Mucosa of descending colon (tissue), 3 donors: ENCODE results near the gene RAPGEF6. TPM values are rescaled to one million over a fixed set of nuclear protein-coding genes. Genes with fewer than 3 reads are reported as not detected.

Experiments
- ATAC-seq: fragments of 200-7000 bp; cut with Tn5 transposase; one replicate; pipeline ENCODE4 v1.9.1; 2020; ENCODE audit warnings: mild to moderate bottlenecking, moderate library complexity
- DNase-seq, 3 donors: peaks; one replicate each; pipeline ENCODE4 v3.0.0-alpha.2; 2020
- H3K36me3 ChIP-seq: fragments of 200-600 bp; one replicate; pipeline ENCODE4 v1.8.0; 2021; ENCODE audit warnings: low read depth, mild to moderate bottlenecking
- H3K4me1 ChIP-seq: fragments of 200-600 bp; one replicate; pipeline ENCODE4 v1.8.0; 2021; ENCODE audit warnings: low read depth, mild to moderate bottlenecking
- H3K4me3 ChIP-seq: fragments of 200-600 bp; one replicate; pipeline ENCODE4 v1.8.0; 2021; ENCODE audit warnings: mild to moderate bottlenecking
- H3K9me3 ChIP-seq: fragments of 200-600 bp; one replicate; pipeline ENCODE4 v1.8.0; 2021; ENCODE audit warnings: mild to moderate bottlenecking
- intact Hi-C, 2 donors: fragments of 100-400 bp; cut with DNase I in 1 of 2; cut with micrococcal nuclease in 1 of 2; formaldehyde crosslinking; loops; one replicate each; pipeline versions ENCODE4 v1.11.0 to v1.11.1; 2022; cut with DNase I, micrococcal nuclease
- total RNA-seq, 3 donors: library from RNA; stranded (reverse); fragmentation: NEBNext Ultra II Directional in 2 of 3; extraction: Animal tissue kit (Norgen Biotek cat#: 25700) in 2 of 3; gene quantifications; one replicate each; pipeline versions ENCODE4 v1.2.1 to v1.2.4, GENCODE V29; 2021 to 2023
- TF ChIP-seq, protein P1 (sequence below): fragments of 200-600 bp; IDR thresholded peaks from one replicate; pipeline ENCODE4 v1.8.0; 2022; ENCODE audit warnings: antibody characterized with exemption, mild to moderate bottlenecking
- donor health status: DM: no; HTN: no; CAD: no; lungs with moderate emphysema.
- donor health status: DM: no; HTN: no; CAD: no.
- donor health status: DM: no; HTN: yes; CAD: no.

RAPGEF6 gene
- total RNA-seq, 3 donors from 2014 or later: 21.4 to 22.1 (median 21.5) TPM

- Histone ChIP-seq H3K9me3 (no peaks in the 10 kb centered on the region), H3K36me3 (no peaks in the 10 kb centered on the region), H3K4me1 (no peaks in the 10 kb centered on the region), H3K4me3 (no peak overlapping the region)
- DNase-seq (no peak), ATAC-seq (no peak)
- TF ChIP-seq, protein P1, sequence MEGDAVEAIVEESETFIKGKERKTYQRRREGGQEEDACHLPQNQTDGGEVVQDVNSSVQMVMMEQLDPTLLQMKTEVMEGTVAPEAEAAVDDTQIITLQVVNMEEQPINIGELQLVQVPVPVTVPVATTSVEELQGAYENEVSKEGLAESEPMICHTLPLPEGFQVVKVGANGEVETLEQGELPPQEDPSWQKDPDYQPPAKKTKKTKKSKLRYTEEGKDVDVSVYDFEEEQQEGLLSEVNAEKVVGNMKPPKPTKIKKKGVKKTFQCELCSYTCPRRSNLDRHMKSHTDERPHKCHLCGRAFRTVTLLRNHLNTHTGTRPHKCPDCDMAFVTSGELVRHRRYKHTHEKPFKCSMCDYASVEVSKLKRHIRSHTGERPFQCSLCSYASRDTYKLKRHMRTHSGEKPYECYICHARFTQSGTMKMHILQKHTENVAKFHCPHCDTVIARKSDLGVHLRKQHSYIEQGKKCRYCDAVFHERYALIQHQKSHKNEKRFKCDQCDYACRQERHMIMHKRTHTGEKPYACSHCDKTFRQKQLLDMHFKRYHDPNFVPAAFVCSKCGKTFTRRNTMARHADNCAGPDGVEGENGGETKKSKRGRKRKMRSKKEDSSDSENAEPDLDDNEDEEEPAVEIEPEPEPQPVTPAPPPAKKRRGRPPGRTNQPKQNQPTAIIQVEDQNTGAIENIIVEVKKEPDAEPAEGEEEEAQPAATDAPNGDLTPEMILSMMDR: no peak
- intact Hi-C loops: no loop called here
Measured at GRCh38 chr5:131460867-131461572, 174.0 kb downstream of the RAPGEF6 start.

- H3K4me3 ChIP-seq: no peak overlapping the region
- H3K4me1 ChIP-seq: no peaks in the 10 kb centered on the region
- no peak for ATAC-seq
- H3K36me3 ChIP-seq: no peaks in the 10 kb centered on the region
- TF ChIP-seq, protein P1: no peak
- intact Hi-C loops: no loop called here
- no peak for DNase-seq
- no peaks in the 10 kb centered on the region for H3K9me3 ChIP-seq
Measured at GRCh38 chr5:131460133-131460532, 174.9 kb downstream of the RAPGEF6 start.

DNA sequence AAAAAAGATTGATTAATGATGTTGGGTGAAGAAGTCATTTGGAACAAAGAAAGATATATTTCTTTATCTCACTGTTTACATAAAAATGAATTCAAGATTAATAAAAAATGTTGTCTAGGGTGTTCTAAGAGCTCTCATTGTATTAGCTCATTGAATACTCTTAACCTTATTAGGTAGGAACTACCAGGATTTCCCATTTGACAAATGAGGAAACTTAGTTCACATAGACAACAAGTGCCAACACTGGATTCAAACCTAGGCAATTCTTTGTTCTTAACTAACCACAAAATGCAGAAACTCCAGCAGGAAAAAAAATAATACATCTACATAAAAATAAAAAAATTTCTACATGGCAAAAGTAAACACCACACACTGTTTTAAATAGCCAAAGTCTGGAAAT is 175.8 kb downstream of the RAPGEF6 start:
- no peak for DNase-seq
- intact Hi-C loops: no loop called here
- H3K4me1 ChIP-seq: no peaks in the 10 kb centered on the region
- H3K4me3 ChIP-seq: no peak overlapping the region
- no peaks in the 10 kb centered on the region for H3K36me3 ChIP-seq
- H3K9me3 ChIP-seq: no peaks in the 10 kb centered on the region
- ATAC-seq: no peak
- TF ChIP-seq, protein P1: no peak

DNA sequence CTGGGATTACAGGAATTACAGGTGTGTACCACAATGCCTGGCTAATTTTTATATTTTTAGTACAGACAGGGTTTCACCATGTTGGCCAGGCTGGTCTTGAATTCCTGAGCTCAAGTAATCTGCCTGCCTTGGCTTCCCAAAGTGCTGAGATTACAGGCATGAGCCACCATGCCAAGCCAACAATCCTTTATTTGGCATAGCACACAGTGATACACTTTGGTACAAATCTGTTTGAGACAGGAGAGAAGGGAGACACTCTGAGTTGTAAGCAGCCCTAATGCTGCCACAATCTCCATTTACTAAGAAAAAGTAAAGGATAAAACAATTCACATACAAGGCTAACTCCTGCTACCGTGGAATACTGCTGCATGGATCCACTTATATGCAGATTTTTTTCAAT is 177.8 kb downstream of the RAPGEF6 start:
- intact Hi-C loops: no loop called here
- TF ChIP-seq, protein P1: no peak
- DNase-seq: no peak
- no peak for ATAC-seq
- H3K4me1 ChIP-seq: no peaks in the 10 kb centered on the region
- H3K36me3 ChIP-seq: no peaks in the 10 kb centered on the region
- H3K4me3 ChIP-seq: no peak overlapping the region
- no peaks in the 10 kb centered on the region for H3K9me3 ChIP-seq

DNA sequence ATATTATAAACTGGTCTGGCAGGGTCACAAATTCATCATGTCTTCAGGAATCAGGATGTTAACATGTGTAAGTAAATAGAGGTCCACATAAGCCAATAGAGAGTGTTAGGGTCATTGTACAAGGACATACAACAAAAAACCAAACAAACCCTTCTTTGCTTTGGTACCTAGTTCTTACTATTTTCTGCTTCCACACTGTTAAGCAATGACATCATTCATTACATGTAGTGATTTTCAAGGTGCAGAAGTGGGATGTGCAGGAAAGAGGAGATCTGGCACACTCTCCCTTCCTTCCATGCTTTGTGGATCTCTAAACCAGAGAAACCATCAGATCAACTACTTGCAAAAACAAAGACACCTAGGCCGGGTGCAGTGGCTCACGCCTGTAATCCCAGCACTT is 184.1 kb downstream of the RAPGEF6 start:
- Histone ChIP-seq H3K4me1 (no peaks in the 10 kb centered on the region), H3K4me3 (no peak overlapping the region), H3K36me3 (no peaks in the 10 kb centered on the region), H3K9me3 (no peaks in the 10 kb centered on the region)
- TF ChIP-seq, protein P1: no peak
- intact Hi-C loops: no loop called here
- no peak for DNase-seq
- ATAC-seq: no peak

GRCh38 chr5:131441184-131441583 is 193.8 kb downstream of the RAPGEF6 start:
- TF ChIP-seq, protein P1: no peak
- Histone ChIP-seq H3K9me3 (no peaks in the 10 kb centered on the region), H3K36me3 (no peaks in the 10 kb centered on the region), H3K4me3 (no peak overlapping the region), H3K4me1 (no peaks in the 10 kb centered on the region)
- no peak for ATAC-seq
- intact Hi-C loops: no loop called here
- DNase-seq: no peak
